HG03175 (cell line): ENCODE results near the gene WDR26.
"Not testable (repeated sequence)": the region's sequence is repeated elsewhere in the genome, so short reads cannot be mapped to it uniquely, and the experiment has no call there.

Experiments used
- ATAC-seq: cut with Tn5 transposase; IDR thresholded peaks from one replicate; pipeline ENCODE4 v1.9.1; 2021; ENCODE audit warnings: mild to moderate bottlenecking, moderate library complexity; ENCODE audit not compliant: unreplicated experiment

The WDR26 gene

GRCh38 chr1:224434691-224435317 is at the start of gene WDR26:
Gene WDR26, minus strand, starts transcription at chr1:224434797.
- ATAC-seq = peak; percentile 90

GRCh38 chr1:224483206-224483605 is 48.6 kb upstream of the WDR26 start:
- ATAC-seq = not testable (repeated sequence)

GRCh38 chr1:224482619-224483018 is 48.0 kb upstream of the WDR26 start:
- no peak for ATAC-seq

- no peak for ATAC-seq
Measured at GRCh38 chr1:224481601-224482000, 47.0 kb upstream of the WDR26 start.

- ATAC-seq = not testable (repeated sequence)
Measured at GRCh38 chr1:224480888-224481459, 46.4 kb upstream of the WDR26 start.

GRCh38 chr1:224480200-224480599 is 45.6 kb upstream of the WDR26 start:
- not testable (repeated sequence) for ATAC-seq

- ATAC-seq = no peak
Measured at GRCh38 chr1:224472806-224473205, 38.2 kb upstream of the WDR26 start.

- no peak for ATAC-seq
Measured at GRCh38 chr1:224466154-224466553, 31.6 kb upstream of the WDR26 start.

GRCh38 chr1:224459966-224460365 is 25.4 kb upstream of the WDR26 start:
- no peak for ATAC-seq

GRCh38 chr1:224458996-224459395 is 24.4 kb upstream of the WDR26 start:
- no peak for ATAC-seq

- no peak for ATAC-seq
Measured at GRCh38 chr1:224458296-224458695, 23.7 kb upstream of the WDR26 start.

GRCh38 chr1:224457782-224458144 is 23.2 kb upstream of the WDR26 start:
- peak; percentile 12 for ATAC-seq

GRCh38 chr1:224456637-224456953 is 22.0 kb upstream of the WDR26 start:
- ATAC-seq = no peak

- no peak for ATAC-seq
Measured at GRCh38 chr1:224454402-224455055, 19.9 kb upstream of the WDR26 start.

- ATAC-seq = no peak
Measured at GRCh38 chr1:224450561-224451350, 16.2 kb upstream of the WDR26 start.

- no peak for ATAC-seq
Measured at GRCh38 chr1:224450159-224450558, 15.6 kb upstream of the WDR26 start.

- no peak for ATAC-seq
Measured at GRCh38 chr1:224448453-224449017, 13.9 kb upstream of the WDR26 start.

GRCh38 chr1:224447971-224448370 is 13.4 kb upstream of the WDR26 start:
- no peak for ATAC-seq

GRCh38 chr1:224447251-224447650 is 12.7 kb upstream of the WDR26 start:
- no peak for ATAC-seq

GRCh38 chr1:224438989-224439388 is 4.4 kb upstream of the WDR26 start:
- ATAC-seq = no peak

- ATAC-seq = no peak
Measured at GRCh38 chr1:224435999-224436398, 1.4 kb upstream of the WDR26 start.
